ENCODE results near the gene SMIM1.

The SMIM1 gene

DNA sequence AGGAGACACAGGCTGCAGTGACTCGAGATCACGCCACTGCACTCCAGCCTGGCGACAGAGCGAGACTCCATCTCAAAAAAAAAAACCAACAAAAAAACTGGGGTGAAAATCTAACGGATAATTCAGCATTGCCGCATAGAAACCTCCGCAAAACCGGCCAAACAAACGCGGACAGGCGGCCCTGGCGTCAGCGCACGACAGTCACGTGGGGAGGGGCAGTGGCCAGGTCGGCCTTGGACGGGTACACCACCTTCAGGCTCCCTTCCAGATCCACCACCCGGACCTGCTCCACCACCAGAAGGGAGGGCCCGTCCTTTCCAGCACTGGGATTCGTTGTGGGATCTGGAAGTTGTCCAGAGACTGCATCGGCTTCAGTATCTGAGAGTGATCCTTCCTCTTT, 8.4 kb downstream of the SMIM1 start:
- no peak for TF ChIP-seq EZH2phosphoT487 (IDR thresholded peaks at IDR 0.05; ENCODE audit: borderline replicate concordance)
- TF ChIP-seq, protein P1, sequence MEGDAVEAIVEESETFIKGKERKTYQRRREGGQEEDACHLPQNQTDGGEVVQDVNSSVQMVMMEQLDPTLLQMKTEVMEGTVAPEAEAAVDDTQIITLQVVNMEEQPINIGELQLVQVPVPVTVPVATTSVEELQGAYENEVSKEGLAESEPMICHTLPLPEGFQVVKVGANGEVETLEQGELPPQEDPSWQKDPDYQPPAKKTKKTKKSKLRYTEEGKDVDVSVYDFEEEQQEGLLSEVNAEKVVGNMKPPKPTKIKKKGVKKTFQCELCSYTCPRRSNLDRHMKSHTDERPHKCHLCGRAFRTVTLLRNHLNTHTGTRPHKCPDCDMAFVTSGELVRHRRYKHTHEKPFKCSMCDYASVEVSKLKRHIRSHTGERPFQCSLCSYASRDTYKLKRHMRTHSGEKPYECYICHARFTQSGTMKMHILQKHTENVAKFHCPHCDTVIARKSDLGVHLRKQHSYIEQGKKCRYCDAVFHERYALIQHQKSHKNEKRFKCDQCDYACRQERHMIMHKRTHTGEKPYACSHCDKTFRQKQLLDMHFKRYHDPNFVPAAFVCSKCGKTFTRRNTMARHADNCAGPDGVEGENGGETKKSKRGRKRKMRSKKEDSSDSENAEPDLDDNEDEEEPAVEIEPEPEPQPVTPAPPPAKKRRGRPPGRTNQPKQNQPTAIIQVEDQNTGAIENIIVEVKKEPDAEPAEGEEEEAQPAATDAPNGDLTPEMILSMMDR (conservative IDR thresholded peaks at IDR 0.05; ENCODE audit: low read length): no peak
- no peak overlapping the region for H3K4me3 ChIP-seq (ENCODE audit: low read length, poor library complexity, severe bottlenecking)
- no peaks in the 10 kb centered on the region for H4K20me1 ChIP-seq (ENCODE audit: insufficient read depth, low read length, poor library complexity, severe bottlenecking)
- H3K79me2 ChIP-seq (ENCODE audit: insufficient read depth, low read length): no peaks in the 10 kb centered on the region
- no peak overlapping the region for H3K9ac ChIP-seq (ENCODE audit: low read depth, low read length, poor library complexity, severe bottlenecking)
- peaks cover 70% of the 10 kb centered on the region; the same call in 1 of the 2 replicates for H3K36me3 ChIP-seq (ENCODE audit: insufficient read depth, low read length)
- no peak overlapping the region for H3K4me2 ChIP-seq (ENCODE audit: low read depth, low read length, poor library complexity, severe bottlenecking)
- H3K4me1 ChIP-seq (ENCODE audit: insufficient read depth, low read length, poor library complexity, severe bottlenecking): peaks cover under 1% of the 10 kb centered on the region
- H3K9me2 ChIP-seq (replicated peaks; ENCODE audit: low read depth, low read length): no peaks in the 10 kb centered on the region
- H3K9me3 ChIP-seq (ENCODE audit: insufficient read depth, low read depth, low read length): no peaks in the 10 kb centered on the region
- H3K27me3 ChIP-seq (ENCODE audit: insufficient read depth, low read length, poor library complexity, severe bottlenecking): no peaks in the 10 kb centered on the region
- H3F3A ChIP-seq (ENCODE audit: low read depth): no peaks in the 10 kb centered on the region
- H2AFZ ChIP-seq (ENCODE audit: low read length): no peak overlapping the region

DNA sequence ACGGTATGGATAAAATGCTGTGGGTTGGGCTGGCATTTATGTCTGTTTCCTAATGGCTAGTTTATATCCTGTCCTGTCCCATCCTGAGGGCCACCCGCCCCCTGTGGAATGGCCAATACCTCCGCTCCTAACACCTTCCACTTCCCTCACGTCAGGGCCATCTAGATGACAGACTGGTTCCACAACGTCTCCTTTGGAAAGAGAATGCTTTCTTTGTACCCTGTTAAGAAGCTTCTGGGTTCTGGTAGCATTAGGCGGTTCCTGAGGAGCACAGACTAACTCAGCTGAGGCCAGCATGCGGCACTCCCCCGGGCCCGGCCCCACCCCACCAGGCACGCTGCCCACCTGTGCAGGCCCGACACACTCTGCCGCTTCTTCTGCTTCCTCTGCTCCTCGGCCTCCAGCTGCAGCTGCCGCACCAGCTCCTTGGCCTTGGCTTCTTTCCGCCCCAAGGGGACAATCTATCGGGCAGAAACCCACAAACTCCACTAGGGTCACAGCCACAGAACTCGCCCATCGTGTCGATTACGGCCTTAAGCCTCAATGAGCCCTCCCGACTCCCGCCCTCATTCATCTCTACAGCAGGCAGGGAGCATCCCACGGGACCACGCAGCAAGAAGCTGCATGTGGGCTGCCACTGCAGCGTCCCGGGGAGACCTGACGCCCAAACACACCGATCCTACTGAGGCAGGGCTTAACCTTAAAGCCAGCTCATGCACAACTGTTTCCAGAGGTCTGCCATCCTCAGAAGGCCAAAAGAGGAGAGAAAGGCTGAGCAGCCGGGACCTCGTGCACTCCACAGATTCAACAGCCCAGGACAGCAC, 11.3 kb downstream of the SMIM1 start:
- Histone ChIP-seq H3K9ac (ENCODE audit: low read depth, low read length, poor library complexity, severe bottlenecking) (no peak overlapping the region), H3F3A (ENCODE audit: low read depth) (no peaks in the 10 kb centered on the region), H3K4me3 (ENCODE audit: low read length, poor library complexity, severe bottlenecking) (no peak overlapping the region), H3K4me1 (ENCODE audit: insufficient read depth, low read length, poor library complexity, severe bottlenecking) (no peaks in the 10 kb centered on the region), H4K20me1 (ENCODE audit: insufficient read depth, low read length, poor library complexity, severe bottlenecking) (peaks cover 7% of the 10 kb centered on the region), H3K79me2 (ENCODE audit: insufficient read depth, low read length) (peaks cover 9% of the 10 kb centered on the region; the same call in 1 of the 2 replicates), H3K27me3 (ENCODE audit: insufficient read depth, low read length, poor library complexity, severe bottlenecking) (no peaks in the 10 kb centered on the region), H3K9me3 (ENCODE audit: insufficient read depth, low read depth, low read length) (no peaks in the 10 kb centered on the region), H2AFZ (ENCODE audit: low read length) (no peak overlapping the region), H3K4me2 (ENCODE audit: low read depth, low read length, poor library complexity, severe bottlenecking) (no peak overlapping the region), H3K9me2 (replicated peaks; ENCODE audit: low read depth, low read length) (no peaks in the 10 kb centered on the region), H3K36me3 (ENCODE audit: insufficient read depth, low read length) (peaks cover 89% of the 10 kb centered on the region; the same call in 1 of the 2 replicates)
- no peak for TF ChIP-seq EZH2phosphoT487 (IDR thresholded peaks at IDR 0.05; ENCODE audit: borderline replicate concordance)
- TF ChIP-seq, protein P1 (conservative IDR thresholded peaks at IDR 0.05; ENCODE audit: low read length): no peak

DNA sequence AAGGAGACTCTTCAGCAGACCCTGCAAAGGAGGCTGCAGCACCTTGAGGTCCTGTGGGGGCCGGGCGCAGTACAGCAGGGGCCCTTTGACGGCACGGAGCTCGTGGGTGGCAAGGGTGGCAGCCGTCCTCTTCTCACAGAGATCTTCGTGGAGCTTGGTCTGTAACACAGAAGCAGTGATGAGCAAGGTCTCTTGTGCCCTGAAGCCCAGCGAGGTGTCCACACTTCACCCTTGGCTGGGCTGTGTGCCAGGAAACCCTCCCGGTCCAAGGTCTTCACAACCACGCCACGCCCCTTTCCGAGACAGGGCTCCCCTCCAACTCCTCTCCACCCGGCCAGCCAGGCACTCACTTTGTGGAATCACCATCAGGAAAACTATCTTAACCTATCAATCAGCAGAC, 12.5 kb downstream of the SMIM1 start:
- Histone ChIP-seq H3K4me2 (ENCODE audit: low read depth, low read length, poor library complexity, severe bottlenecking) (no peak overlapping the region), H3F3A (ENCODE audit: low read depth) (no peaks in the 10 kb centered on the region), H3K27me3 (ENCODE audit: insufficient read depth, low read length, poor library complexity, severe bottlenecking) (no peaks in the 10 kb centered on the region), H3K9me3 (ENCODE audit: insufficient read depth, low read depth, low read length) (no peaks in the 10 kb centered on the region), H3K36me3 (ENCODE audit: insufficient read depth, low read length) (peaks cover 82% of the 10 kb centered on the region; the same call in 1 of the 2 replicates), H2AFZ (ENCODE audit: low read length) (no peak overlapping the region), H3K79me2 (ENCODE audit: insufficient read depth, low read length) (peaks cover 20% of the 10 kb centered on the region; the same call in 1 of the 2 replicates), H3K4me1 (ENCODE audit: insufficient read depth, low read length, poor library complexity, severe bottlenecking) (no peaks in the 10 kb centered on the region), H3K4me3 (ENCODE audit: low read length, poor library complexity, severe bottlenecking) (no peak overlapping the region), H3K9me2 (replicated peaks; ENCODE audit: low read depth, low read length) (no peaks in the 10 kb centered on the region), H3K9ac (ENCODE audit: low read depth, low read length, poor library complexity, severe bottlenecking) (no peak overlapping the region), H4K20me1 (ENCODE audit: insufficient read depth, low read length, poor library complexity, severe bottlenecking) (peaks cover 7% of the 10 kb centered on the region)
- TF ChIP-seq, protein P1 (conservative IDR thresholded peaks at IDR 0.05; ENCODE audit: low read length): no peak
- TF ChIP-seq EZH2phosphoT487 (IDR thresholded peaks at IDR 0.05; ENCODE audit: borderline replicate concordance): no peak

Data from Loucy (cell line).